Breast epithelium (tissue), 3 donors: ENCODE measurements around the gene TMEM170B.

Experiments
- CTCF ChIP-seq, 3 donors: fragments of 450-650 bp; IDR thresholded peaks; one replicate each; pipeline ENCODE4 v1.5.1; 2016 to 2017; ENCODE audit warnings: antibody characterized with exemption in 3 of 3, mild to moderate bottlenecking in 3 of 3, moderate library complexity in 3 of 3
- POLR2A ChIP-seq: fragments of 450-650 bp; IDR thresholded peaks from one replicate; pipeline ENCODE4 v1.6.1; 2016; ENCODE audit warnings: antibody characterized with exemption, mild to moderate bottlenecking, moderate library complexity

GRCh38 chr6:11604836-11605506 lies 67.4 kb downstream of the TMEM170B start:
- TF ChIP-seq CTCF (IDR thresholded peaks at IDR 0.05) (no peak), POLR2A (no peak)
